GM23338 (cell line): ENCODE results near the gene SPEF1. TPM values are rescaled to one million over a fixed set of nuclear protein-coding genes. Genes with fewer than 3 reads are reported as not detected.

Experiments used
- ATAC-seq: fragments of 200-7000 bp; cut with Tn5 transposase; 3 replicates; pipeline ENCODE4 v1.9.1; 2020
- DNase-seq: peaks from one replicate; pipeline ENCODE4 v3.0.0-alpha.2; 2015; ENCODE audit warnings: low spot score
- H2AFZ ChIP-seq: fragments of 200-600 bp; sonication (generic); 2 replicates; pipeline ENCODE4 v1.8.0; 2016; ENCODE audit warnings: antibody characterized with exemption, mild to moderate bottlenecking, moderate library complexity
- H3F3A ChIP-seq: fragments of 200-600 bp; sonication (generic); replicated peaks from 2 replicates; pipeline ENCODE4 v1.8.0; 2017; ENCODE audit warnings: antibody characterized with exemption, mixed run types, low read depth
- H3K27ac ChIP-seq: fragments of 200-600 bp; sonication (generic); 2 replicates; pipeline ENCODE4 v1.6.1; 2016; ENCODE audit warnings: low read depth
- H3K27me3 ChIP-seq: fragments of 200-600 bp; sonication (generic); 2 replicates; pipeline ENCODE4 v1.8.0; 2016; ENCODE audit warnings: mild to moderate bottlenecking, mixed run types, moderate library complexity; ENCODE audit not compliant: insufficient read depth
- H3K36me3 ChIP-seq: fragments of 200-600 bp; sonication (generic); 2 replicates; pipeline ENCODE4 v1.8.0; 2016; ENCODE audit warnings: mild to moderate bottlenecking; ENCODE audit not compliant: insufficient read depth
- H3K4me1 ChIP-seq: fragments of 200-600 bp; sonication (generic); 2 replicates; pipeline ENCODE4 v1.8.0; 2016; ENCODE audit warnings: mild to moderate bottlenecking, moderate library complexity; ENCODE audit not compliant: insufficient read depth
- H3K4me2 ChIP-seq: fragments of 200-600 bp; sonication (generic); 2 replicates; pipeline ENCODE4 v1.7.1; 2017; ENCODE audit warnings: mixed run types
- H3K4me3 ChIP-seq: fragments of 200-600 bp; sonication (generic); 2 replicates; pipeline ENCODE4 v1.6.1; 2016; ENCODE audit warnings: mixed run types
- H3K79me2 ChIP-seq: fragments of 200-600 bp; sonication (generic); replicated peaks from 2 replicates; pipeline ENCODE4 v1.8.0; 2017; ENCODE audit warnings: mild to moderate bottlenecking; ENCODE audit not compliant: insufficient read depth
- H3K9me2 ChIP-seq: fragments of 200-600 bp; sonication (generic); 2 replicates; pipeline ENCODE4 v1.8.0; 2017; ENCODE audit not compliant: insufficient read depth
- H4K20me1 ChIP-seq: fragments of 200-600 bp; sonication (generic); replicated peaks from 2 replicates; pipeline ENCODE4 v1.8.0; 2017; ENCODE audit warnings: mild to moderate bottlenecking; ENCODE audit not compliant: insufficient read depth
- H3K27ac Mint-ChIP-seq: 2 replicates; pipeline ENCODE4 v1.8.0; 2020; ENCODE audit warnings: inconsistent platforms, mild to moderate bottlenecking, moderate library complexity, mixed read lengths
- H3K27me3 Mint-ChIP-seq: 3 replicates; pipeline ENCODE4 v1.8.0; 2022; ENCODE audit warnings: low read depth, mild to moderate bottlenecking, moderate library complexity, mixed read lengths, inconsistent platforms; ENCODE audit not compliant: insufficient read depth, poor library complexity
- H3K36me3 Mint-ChIP-seq: 3 replicates; pipeline ENCODE4 v1.8.0; 2021; ENCODE audit warnings: low read depth, mild to moderate bottlenecking, inconsistent platforms, moderate library complexity, mixed read lengths
- H3K4me1 Mint-ChIP-seq: 3 replicates; pipeline ENCODE4 v1.8.0; 2020; ENCODE audit warnings: mild to moderate bottlenecking, inconsistent platforms, mixed read lengths
- H3K4me3 Mint-ChIP-seq: 3 replicates; pipeline ENCODE4 v1.8.0; 2021; ENCODE audit warnings: moderate library complexity, mild to moderate bottlenecking, inconsistent platforms, mixed read lengths
- H3K9me3 Mint-ChIP-seq: 3 replicates; pipeline ENCODE4 v1.8.0; 2020; ENCODE audit warnings: moderate library complexity, mild to moderate bottlenecking, inconsistent platforms, mixed read lengths
- CREB1 ChIP-seq: fragments of 250-450 bp; sonication (Bioruptor Pico); IDR thresholded peaks from 2 replicates; pipeline ENCODE4 v1.5.0; 2020; ENCODE audit warnings: low read depth, mild to moderate bottlenecking, moderate library complexity
- POLR2AphosphoS5 ChIP-seq: IDR thresholded peaks from 2 replicates; pipeline ENCODE4 v1.6.1; 2016; ENCODE audit warnings: antibody characterized with exemption, low read depth
- STAT1 ChIP-seq: IDR thresholded peaks from one replicate; pipeline ENCODE4 v1.6.1; 2016; ENCODE audit warnings: antibody characterized with exemption; ENCODE audit not compliant: unreplicated experiment
- polyA plus RNA-seq: library from polyadenylated mRNA; unstranded; fragments of >200 nt; fragmentation: Nextera tagmentation; extraction: Ambion mirVana; gene quantifications from 2 replicates; pipeline ENCODE4 v1.2.1, GENCODE V29; 2016
- total RNA-seq: library from RNA; depleted of rRNA; stranded (reverse); fragments of >200 nt; shearing (Covaris generic); gene quantifications from 2 replicates; pipeline ENCODE4 v1.2.3, GENCODE V29; 2014
- TF ChIP-seq, protein P1 (sequence below): fragments of 250-450 bp; sonication (Bioruptor Pico); IDR thresholded peaks from 2 replicates; pipeline ENCODE4 v1.5.0; 2020; ENCODE audit warnings: mild to moderate bottlenecking, moderate library complexity
- TF ChIP-seq, protein P2 (sequence below): IDR thresholded peaks from one replicate; pipeline ENCODE4 v1.6.1; 2018; ENCODE audit warnings: antibody characterized with exemption; ENCODE audit not compliant: unreplicated experiment
- TF ChIP-seq, protein P3 (sequence below), 2 experiments: fragments of 200-600 bp in 1 of 2; sonication (generic) in 1 of 2; conservative IDR thresholded peaks; 2 replicates each; pipeline versions ENCODE4 v1.5.1 to v1.6.1; 2016 to 2017; ENCODE audit warnings: antibody characterized with exemption in 2 of 2, low read depth in 2 of 2, mild to moderate bottlenecking in 2 of 2, moderate library complexity in 1 of 2

The SPEF1 gene
- total and polyA plus RNA-seq, 2 experiments from 2014 or later, result 0.68 to 0.69 TPM

DNA sequence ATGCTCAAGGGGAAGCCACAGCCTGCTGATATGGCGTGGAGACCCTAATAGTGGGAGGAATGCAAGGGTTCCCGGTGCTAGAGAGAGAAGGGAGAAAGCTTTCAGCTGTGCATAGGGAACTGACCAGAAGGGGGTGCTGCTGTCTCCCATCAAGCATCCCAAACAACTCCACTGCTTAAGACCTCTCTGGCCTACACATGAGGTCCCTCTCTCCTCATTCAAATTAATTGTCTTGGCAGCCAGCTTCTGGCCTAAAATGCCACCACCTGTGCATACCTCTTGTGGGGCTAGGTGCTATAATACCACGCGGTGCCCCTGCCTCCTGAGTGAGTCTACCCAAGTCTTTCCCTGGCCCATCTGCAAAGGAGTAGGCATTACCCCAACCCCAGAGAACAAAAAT lies 28.1 kb downstream of the SPEF1 start:
- Histone ChIP-seq H3K79me2 (no peaks in the 10 kb centered on the region), H3K36me3 (peaks cover 7% of the 10 kb centered on the region; the same call in 1 of the 2 replicates), H4K20me1 (peaks cover 16% of the 10 kb centered on the region), H3K4me2 (peak overlapping the region; percentile 93), H3K9me2 (no peaks in the 10 kb centered on the region), H3K27me3 (peaks cover 22% of the 10 kb centered on the region), H3F3A (peaks cover 14% of the 10 kb centered on the region), H3K4me3 (peak overlapping the region; percentile 73), H3K4me1 (peaks cover 12% of the 10 kb centered on the region; the same call in 1 of the 2 replicates), H3K27ac (no peak overlapping the region), H2AFZ (no peak overlapping the region)
- Mint-ChIP-seq H3K36me3 (peaks cover 12% of the 10 kb centered on the region), H3K27ac (no peak overlapping the region), H3K27me3 (peaks cover 31% of the 10 kb centered on the region), H3K4me3 (peak overlapping the region; percentile 74; the same call in 2 of the 3 replicates), H3K9me3 (peaks cover 4% of the 10 kb centered on the region; the same call in 1 of the 3 replicates), H3K4me1 (peaks cover 15% of the 10 kb centered on the region)
- ATAC-seq (peak; percentile 53), DNase-seq (peak; percentile 91)
- TF ChIP-seq CREB1 (CRISPR knock-in tag) (no peak), POLR2AphosphoS5 (peak; percentile 43; the same call in 1 of the 2 replicates), STAT1 (no peak)
- TF ChIP-seq, protein P1, sequence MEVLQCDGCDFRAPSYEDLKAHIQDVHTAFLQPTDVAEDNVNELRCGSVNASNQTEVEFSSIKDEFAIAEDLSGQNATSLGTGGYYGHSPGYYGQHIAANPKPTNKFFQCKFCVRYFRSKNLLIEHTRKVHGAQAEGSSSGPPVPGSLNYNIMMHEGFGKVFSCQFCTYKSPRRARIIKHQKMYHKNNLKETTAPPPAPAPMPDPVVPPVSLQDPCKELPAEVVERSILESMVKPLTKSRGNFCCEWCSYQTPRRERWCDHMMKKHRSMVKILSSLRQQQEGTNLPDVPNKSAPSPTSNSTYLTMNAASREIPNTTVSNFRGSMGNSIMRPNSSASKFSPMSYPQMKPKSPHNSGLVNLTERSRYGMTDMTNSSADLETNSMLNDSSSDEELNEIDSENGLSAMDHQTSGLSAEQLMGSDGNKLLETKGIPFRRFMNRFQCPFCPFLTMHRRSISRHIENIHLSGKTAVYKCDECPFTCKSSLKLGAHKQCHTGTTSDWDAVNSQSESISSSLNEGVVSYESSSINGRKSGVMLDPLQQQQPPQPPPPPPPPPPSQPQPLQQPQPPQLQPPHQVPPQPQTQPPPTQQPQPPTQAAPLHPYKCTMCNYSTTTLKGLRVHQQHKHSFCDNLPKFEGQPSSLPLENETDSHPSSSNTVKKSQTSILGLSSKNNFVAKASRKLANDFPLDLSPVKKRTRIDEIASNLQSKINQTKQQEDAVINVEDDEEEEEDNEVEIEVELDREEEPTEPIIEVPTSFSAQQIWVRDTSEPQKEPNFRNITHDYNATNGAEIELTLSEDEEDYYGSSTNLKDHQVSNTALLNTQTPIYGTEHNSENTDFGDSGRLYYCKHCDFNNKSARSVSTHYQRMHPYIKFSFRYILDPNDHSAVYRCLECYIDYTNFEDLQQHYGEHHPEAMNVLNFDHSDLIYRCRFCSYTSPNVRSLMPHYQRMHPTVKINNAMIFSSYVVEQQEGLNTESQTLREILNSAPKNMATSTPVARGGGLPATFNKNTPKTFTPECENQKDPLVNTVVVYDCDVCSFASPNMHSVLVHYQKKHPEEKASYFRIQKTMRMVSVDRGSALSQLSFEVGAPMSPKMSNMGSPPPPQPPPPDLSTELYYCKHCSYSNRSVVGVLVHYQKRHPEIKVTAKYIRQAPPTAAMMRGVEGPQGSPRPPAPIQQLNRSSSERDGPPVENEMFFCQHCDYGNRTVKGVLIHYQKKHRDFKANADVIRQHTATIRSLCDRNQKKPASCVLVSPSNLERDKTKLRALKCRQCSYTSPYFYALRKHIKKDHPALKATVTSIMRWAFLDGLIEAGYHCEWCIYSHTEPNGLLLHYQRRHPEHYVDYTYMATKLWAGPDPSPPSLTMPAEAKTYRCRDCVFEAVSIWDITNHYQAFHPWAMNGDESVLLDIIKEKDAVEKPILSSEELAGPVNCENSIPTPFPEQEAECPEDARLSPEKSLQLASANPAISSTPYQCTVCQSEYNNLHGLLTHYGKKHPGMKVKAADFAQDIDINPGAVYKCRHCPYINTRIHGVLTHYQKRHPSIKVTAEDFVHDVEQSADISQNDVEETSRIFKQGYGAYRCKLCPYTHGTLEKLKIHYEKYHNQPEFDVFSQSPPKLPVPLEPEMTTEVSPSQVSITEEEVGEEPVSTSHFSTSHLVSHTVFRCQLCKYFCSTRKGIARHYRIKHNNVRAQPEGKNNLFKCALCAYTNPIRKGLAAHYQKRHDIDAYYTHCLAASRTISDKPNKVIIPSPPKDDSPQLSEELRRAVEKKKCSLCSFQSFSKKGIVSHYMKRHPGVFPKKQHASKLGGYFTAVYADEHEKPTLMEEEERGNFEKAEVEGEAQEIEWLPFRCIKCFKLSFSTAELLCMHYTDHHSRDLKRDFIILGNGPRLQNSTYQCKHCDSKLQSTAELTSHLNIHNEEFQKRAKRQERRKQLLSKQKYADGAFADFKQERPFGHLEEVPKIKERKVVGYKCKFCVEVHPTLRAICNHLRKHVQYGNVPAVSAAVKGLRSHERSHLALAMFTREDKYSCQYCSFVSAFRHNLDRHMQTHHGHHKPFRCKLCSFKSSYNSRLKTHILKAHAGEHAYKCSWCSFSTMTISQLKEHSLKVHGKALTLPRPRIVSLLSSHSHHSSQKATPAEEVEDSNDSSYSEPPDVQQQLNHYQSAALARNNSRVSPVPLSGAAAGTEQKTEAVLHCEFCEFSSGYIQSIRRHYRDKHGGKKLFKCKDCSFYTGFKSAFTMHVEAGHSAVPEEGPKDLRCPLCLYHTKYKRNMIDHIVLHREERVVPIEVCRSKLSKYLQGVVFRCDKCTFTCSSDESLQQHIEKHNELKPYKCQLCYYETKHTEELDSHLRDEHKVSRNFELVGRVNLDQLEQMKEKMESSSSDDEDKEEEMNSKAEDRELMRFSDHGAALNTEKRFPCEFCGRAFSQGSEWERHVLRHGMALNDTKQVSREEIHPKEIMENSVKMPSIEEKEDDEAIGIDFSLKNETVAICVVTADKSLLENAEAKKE (CRISPR knock-in tag), result no peak
- TF ChIP-seq, protein P2, sequence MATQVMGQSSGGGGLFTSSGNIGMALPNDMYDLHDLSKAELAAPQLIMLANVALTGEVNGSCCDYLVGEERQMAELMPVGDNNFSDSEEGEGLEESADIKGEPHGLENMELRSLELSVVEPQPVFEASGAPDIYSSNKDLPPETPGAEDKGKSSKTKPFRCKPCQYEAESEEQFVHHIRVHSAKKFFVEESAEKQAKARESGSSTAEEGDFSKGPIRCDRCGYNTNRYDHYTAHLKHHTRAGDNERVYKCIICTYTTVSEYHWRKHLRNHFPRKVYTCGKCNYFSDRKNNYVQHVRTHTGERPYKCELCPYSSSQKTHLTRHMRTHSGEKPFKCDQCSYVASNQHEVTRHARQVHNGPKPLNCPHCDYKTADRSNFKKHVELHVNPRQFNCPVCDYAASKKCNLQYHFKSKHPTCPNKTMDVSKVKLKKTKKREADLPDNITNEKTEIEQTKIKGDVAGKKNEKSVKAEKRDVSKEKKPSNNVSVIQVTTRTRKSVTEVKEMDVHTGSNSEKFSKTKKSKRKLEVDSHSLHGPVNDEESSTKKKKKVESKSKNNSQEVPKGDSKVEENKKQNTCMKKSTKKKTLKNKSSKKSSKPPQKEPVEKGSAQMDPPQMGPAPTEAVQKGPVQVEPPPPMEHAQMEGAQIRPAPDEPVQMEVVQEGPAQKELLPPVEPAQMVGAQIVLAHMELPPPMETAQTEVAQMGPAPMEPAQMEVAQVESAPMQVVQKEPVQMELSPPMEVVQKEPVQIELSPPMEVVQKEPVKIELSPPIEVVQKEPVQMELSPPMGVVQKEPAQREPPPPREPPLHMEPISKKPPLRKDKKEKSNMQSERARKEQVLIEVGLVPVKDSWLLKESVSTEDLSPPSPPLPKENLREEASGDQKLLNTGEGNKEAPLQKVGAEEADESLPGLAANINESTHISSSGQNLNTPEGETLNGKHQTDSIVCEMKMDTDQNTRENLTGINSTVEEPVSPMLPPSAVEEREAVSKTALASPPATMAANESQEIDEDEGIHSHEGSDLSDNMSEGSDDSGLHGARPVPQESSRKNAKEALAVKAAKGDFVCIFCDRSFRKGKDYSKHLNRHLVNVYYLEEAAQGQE, result no peak
- TF ChIP-seq, protein P3, sequence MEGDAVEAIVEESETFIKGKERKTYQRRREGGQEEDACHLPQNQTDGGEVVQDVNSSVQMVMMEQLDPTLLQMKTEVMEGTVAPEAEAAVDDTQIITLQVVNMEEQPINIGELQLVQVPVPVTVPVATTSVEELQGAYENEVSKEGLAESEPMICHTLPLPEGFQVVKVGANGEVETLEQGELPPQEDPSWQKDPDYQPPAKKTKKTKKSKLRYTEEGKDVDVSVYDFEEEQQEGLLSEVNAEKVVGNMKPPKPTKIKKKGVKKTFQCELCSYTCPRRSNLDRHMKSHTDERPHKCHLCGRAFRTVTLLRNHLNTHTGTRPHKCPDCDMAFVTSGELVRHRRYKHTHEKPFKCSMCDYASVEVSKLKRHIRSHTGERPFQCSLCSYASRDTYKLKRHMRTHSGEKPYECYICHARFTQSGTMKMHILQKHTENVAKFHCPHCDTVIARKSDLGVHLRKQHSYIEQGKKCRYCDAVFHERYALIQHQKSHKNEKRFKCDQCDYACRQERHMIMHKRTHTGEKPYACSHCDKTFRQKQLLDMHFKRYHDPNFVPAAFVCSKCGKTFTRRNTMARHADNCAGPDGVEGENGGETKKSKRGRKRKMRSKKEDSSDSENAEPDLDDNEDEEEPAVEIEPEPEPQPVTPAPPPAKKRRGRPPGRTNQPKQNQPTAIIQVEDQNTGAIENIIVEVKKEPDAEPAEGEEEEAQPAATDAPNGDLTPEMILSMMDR (conservative IDR thresholded peaks at IDR 0.05; ENCODE audit: low read depth in 2 of 2), result peak; percentile 77 to 89
